Measurements from ENCODE around the gene CBFA2T3.

CBFA2T3 gene

DNA sequence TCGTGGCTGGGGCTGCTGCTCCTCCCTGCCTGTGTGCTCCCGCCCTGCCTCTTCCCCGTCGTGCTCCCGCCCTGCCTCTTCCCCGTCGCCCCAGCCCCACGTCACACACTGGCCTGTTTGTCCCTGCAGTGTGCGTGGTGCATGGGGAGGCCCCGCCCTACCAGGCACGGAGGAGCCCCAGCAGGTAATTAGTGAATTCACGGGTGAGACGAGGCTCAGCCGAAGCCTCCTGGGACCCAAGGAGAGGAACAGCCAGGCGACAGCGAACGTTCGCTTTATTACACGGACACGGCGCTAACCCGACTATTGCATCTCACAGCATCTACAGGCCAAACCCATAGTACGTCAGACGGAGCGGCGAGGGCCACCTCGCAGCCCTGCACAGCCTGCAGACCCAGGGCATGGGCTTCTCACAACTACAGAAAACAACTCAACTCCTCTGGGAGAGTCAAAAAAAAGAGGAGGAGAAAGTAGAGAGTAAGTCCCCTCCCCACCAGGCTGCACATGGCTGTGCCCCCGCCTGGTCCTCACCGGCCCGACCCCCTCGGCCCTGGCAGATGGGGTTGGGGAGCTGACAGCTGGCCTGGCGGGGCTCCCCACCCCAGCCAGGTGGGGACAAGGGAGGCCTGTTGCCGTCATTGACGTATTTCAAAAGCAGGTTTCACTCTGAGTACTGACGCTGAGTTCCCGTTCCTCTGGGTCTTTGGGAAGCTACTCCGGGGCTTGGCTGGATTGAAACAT lies 106.2 kb downstream of the CBFA2T3 start:
- DNase-seq: no peak

- no peak for DNase-seq
Measured at GRCh38 chr16:88869673-88869980, 107.4 kb downstream of the CBFA2T3 start.

GRCh38 chr16:88868974-88869672 lies 107.9 kb downstream of the CBFA2T3 start:
- DNase-seq: no peak

DNA sequence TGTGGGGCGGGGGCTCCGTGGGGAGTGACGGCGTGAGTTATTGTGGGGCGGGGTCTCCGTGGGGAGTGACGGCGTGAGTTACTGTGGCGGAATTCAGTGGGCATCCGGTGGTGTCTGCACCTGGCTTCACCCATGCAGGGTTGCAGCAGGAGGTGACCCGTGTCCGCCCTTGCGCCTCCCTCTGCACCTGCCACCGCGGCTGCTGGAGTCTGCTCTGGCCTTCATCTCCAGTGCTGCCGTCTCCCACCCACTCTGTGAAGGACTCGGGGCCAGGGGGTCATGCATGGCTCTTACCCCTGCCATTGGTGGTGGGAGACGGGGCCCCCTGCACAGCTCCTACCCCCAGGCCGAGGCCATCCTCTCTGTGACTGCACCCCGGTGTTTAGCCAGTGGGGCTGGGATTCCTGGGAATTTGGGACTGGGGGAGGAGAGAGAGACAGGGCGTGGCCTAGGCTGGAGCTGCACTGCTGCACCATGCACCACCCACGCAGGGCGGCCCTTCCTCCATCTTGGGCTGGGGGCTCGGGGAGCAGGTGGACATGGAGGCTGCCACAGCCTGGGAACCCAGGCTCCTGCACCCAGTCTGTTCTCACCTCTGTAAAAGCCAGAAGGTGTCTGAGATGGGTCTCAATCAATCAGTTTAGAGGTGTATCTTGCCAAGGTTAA lies 109.3 kb downstream of the CBFA2T3 start:
- no peak for DNase-seq

DNA sequence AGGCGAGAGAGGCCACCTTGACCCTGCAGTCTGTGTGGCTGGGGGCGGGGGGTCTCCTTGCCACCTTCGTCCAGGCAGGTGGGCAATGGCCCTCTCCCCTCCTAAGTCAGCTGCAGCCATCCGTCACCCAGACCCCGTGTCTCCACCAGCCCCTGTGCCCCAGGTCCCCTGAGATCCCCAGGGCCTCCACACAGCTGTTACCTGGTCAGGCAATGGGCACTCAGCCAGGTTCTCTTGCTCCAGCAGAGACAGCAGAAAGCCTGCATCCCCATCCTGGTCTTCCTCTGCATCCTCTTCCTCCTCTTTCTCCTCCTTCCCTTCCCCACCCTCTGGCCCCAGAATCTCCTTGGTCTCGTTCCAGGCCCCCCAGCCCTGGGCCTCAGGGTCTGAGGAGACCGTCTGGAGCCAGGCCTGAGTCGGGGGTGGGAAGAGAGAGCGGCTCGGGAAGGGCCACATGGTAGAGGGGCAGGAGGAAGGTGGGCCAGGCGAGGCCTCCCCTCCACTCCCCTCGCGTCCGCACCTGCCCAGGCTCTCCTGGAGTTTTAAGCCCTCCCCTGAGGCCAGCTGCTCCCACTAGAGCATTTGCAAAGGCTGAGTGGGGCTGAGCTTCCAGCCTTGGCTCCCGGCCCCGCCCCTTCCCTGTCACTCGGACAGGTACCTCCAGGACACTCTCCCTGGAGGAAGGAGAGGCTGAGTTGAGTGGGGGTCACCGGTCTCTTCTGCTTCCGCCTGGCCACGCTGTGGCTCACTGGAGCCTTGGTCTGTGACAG lies 110.7 kb downstream of the CBFA2T3 start, which contains the start of gene PABPN1L:
PABPN1L (minus strand) TSS at position 510 of the 770 bp plus-strand sequence; CDS start at position 456, 54 bp downstream.
- no peak for DNase-seq

- no peak for DNase-seq
Measured at GRCh38 chr16:88865742-88866141, 111.3 kb downstream of the CBFA2T3 start.

DNA sequence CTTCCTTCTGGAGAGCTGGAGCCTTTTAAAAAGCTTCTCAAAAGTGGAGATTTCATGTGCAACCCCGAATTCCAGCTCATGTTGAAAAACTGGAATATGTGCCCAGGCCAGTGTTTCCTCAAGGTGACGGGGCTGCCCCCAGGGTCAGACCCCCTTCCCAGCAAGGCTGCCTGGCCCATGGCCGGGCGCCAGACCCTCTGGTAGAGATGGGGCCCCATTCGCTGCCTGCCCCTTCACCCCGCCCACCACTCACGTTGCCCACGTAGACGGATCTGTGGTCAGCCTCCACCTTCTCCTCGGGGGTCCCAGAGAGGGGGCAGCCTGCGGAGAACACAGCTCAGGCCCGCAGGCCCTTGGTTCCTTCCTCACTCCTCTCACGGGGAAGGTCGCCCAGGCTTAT lies 111.7 kb downstream of the CBFA2T3 start:
- DNase-seq: no peak

DNA sequence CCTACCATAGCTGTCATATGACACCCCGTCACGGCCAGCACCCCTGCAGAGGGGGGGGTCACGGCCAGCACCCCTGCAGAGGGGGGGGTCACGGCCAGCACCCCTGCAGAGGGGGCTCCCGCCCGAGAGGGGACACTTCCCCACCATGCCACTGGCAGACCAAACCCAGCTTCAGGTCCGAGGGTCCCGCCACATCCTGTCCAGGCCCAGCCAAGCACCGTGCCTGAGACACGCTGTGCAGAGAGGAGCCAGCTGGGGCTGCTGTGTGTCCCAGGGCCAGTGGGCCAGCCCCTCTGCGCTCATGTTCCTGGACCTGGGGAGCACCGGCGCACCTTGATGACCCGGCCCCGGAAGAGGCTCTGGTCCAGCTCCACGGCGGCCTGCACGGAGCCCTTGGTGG lies 112.5 kb downstream of the CBFA2T3 start:
- DNase-seq: no peak

DNA sequence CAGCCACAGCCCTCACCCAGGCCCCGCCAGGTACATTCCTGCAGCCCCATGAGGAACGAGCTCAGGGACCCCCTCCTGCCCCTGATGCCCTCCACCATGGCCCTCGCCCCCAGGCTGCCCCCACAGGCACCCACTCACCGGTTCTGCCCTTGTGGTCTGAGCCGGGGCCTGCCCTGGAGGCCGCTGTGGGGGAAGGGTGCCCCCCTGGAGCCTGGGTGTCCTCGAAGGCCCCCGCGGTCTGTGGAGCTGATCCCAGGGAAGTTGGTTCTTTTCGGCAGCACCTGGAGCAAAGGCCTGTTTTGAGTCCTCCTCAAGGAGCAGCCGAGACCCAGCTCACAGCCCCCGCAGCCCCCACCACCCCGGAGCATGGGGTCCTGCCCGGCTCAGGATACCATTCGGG lies 112.9 kb downstream of the CBFA2T3 start:
- no peak for DNase-seq

DNA sequence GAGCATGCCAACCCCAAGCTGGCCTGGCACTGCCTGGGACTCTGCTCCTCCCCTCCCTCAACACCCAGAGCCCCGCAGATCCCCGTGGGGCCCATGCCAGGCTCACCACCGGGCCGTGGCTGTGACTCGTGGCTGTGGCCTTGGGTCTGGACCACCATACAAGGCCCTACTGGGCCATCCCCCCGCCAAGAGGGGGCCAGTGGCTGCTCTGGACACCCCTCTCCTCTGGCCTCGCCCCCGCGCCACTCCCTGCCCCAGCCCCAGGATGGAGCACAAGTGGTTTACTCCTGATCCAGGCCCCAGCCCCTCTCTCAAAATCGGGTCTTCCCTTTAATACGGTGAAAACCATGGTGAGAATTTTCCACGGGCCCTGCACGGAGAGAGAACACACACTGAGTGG lies 113.6 kb downstream of the CBFA2T3 start:
- no peak for DNase-seq

DNA sequence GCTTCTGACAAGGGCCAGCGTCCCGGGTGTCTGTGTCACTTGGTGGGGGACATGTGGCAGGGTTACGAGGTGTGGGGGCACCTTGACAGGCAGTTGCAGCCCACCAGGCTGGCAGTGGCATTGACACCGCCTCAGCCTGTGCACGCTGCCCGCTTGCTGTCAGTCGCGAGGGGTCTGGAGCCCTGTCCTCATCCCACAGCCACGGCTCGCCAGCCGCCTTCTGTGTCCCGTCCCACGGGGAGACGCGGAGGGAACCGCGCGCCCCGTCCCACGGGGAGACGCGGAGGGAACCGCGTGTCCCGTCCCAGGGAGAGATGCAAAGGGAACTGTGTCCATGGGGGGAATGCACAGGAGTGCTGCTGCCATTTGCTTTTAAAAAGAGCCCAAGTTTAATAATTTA lies 114.0 kb downstream of the CBFA2T3 start:
- DNase-seq: no peak

- no peak for DNase-seq
Measured at GRCh38 chr16:88861359-88861758, 115.6 kb downstream of the CBFA2T3 start.

DNA sequence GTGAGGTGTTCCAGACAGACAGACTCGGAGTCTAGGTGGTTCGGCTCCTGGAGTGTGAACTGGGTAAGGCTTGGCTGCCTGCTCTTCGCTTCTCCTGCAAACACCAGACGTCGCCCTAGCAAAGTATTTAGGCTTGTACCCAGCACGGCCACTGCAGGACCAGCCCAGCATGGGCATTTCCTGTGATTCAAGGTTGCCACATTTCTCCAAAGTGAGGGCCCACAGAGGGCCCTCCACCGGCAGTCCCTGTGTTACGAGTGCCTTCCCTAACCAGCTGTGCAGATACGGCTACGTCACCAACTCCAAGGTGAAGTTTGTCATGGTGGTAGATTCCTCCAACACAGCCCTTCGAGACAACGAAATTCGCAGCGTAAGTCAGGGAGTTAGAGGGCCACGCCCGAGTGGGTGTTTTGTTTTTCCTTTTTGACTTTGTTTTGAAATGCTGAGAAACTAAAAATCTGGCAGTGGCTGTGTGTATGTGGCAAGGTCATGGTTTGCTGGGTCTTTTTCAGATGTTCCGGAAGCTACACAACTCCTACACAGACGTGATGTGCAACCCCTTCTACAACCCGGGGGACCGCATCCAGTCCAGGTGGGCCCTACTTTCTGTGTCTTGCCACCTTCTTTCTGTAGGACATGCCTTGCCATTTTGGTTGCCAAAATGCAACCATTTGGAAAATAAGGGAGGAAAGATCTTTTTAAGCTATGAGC lies 117.5 kb downstream of the CBFA2T3 start:
- DNase-seq: no peak

DNA sequence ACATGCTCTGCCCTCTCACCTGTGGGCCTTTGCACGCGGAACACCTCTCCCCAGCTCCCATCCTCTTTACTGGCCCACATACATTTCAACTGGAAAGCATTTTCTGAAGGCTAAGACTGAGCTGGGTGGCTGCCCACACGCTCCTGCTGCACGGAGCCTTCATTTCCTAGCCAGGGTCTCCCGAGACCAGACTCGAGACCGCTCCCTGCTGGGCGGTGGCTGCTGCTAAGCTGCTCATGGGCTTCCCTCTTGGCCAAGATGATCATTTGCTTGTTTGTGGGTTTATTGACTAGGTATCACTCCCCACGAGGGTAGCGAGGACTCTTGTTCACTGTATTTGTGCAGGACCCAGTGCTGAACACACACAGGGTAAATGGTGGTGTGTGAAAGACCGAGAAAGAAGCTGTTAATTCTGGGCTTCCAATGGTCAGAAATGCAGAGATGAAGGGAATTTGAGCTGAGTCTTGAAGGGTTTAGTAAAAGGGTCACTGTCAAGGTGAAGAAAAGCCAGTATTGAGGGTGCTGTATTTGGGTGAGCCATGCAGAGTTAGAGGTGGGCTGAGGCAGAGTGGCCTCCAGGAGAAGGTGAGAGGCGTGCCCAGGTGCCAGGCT lies 119.2 kb downstream of the CBFA2T3 start:
- DNase-seq: peak; percentile 87

GRCh38 chr16:88856828-88857727 lies 119.9 kb downstream of the CBFA2T3 start, which contains the start of the genes GALNS and TRAPPC2L:
GALNS (minus strand) TSS chr16:88856947; CDS start chr16:88856877, 70 bp downstream.
TRAPPC2L (plus strand) TSS chr16:88857127; CDS start chr16:88857151, 24 bp downstream.
- DNase-seq: peak; percentile 100

- DNase-seq: peak; percentile 26
Measured at GRCh38 chr16:88856122-88856827, 120.7 kb downstream of the CBFA2T3 start.

DNA sequence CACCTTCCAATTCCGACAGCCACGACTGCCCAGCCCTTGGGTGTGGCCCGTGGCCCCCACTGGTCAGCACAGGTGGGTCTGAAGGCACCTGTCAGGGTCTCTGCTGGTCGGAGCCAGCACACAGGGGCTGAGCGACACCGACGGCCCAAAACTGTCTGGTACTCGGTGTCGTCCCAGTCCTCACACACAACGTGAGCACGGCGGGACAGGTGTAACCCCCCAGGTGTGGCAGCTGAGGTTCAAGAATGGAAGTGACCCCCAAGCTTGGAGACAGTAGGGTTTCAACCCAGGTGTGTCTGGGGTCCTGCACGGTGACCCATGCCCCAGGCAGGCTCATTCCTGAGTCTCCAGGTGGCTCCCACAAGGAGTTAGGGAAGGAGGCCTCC lies 121.3 kb downstream of the CBFA2T3 start:
- no peak for DNase-seq

- DNase-seq: no peak
Measured at GRCh38 chr16:88855176-88855575, 121.8 kb downstream of the CBFA2T3 start.

DNA sequence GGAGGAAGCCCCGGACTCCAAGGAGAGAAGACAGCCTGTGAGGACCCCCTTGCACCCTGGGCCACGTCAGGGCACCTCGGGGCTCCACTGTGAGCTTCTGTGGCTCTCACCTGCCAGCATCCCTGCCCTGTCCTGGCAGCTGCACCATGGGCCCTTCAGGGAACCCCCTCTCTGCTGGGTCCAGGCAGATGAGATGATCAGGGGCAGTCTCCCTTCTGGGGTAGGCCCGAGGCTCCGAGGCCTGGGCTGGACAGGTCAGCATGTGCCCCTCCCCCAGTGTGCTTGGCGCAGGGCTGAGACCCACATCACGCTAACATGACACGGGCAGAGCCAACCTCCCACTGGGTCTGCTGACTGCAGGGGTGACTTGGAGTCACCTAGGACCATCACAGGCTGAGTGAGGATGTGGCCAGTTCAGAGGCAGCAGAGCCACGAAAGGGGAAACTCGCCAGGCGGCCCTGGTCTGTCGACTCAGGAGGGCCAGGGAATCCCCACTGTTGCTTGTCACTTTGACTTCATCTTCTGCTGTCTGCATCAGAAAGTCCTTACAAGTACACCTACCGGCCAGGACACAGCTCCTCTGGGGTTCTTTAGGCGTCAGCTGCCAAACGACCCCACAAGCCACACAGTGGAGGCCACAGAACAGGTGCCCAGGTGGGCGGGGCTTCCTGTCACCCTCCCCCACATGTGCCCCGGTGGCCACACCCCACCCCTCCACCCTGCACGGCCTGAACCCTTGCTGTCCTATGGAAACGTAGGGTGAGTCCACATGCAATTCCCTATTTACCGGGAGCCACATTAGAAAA lies 122.5 kb downstream of the CBFA2T3 start:
- no peak for DNase-seq

Data from stimulated activated CD4-positive, alpha-beta T cell treated with anti-CD3 and anti-CD28 coated beads, Interleukin-15, amount 100 ng/mL, for 24 hours (primary cell).